Gastroesophageal sphincter (tissue), 4 donors: ENCODE measurements around the gene KRTAP17-1. TPM values are rescaled to one million over a fixed set of nuclear protein-coding genes. Genes with fewer than 3 reads are reported as not detected.

Source experiments
- ATAC-seq: fragments of 150-250 bp; one replicate; pipeline ENCODE4 v1.9.1; 2016; ENCODE audit warnings: mild to moderate bottlenecking, moderate library complexity
- H3K27ac ChIP-seq, 4 donors: fragments of 200-600 bp; sonication (generic) in 3 of 4; 1 replicate in 3 of 4; 2 replicates in 1 of 4; pipeline ENCODE4 v1.5.1; 2016 to 2019
- H3K27me3 ChIP-seq: fragments of 200-600 bp; sonication (generic); one replicate; pipeline ENCODE4 v1.5.1; 2019
- H3K36me3 ChIP-seq, 2 donors: fragments of 200-600 bp; sonication (generic); one replicate each; pipeline ENCODE4 v1.5.1; 2019; ENCODE audit warnings: control low read depth in 1 of 2
- H3K4me1 ChIP-seq, 3 donors: fragments of 200-600 bp; sonication (generic); 1 replicate in 2 of 3; 2 replicates in 1 of 3; pipeline ENCODE4 v1.5.1; 2016 to 2019; ENCODE audit warnings: control low read depth in 2 of 3
- H3K4me3 ChIP-seq, 2 donors: fragments of 200-600 bp; sonication (generic); one replicate each; pipeline ENCODE4 v1.5.1; 2019; ENCODE audit warnings: mild to moderate bottlenecking in 1 of 2, moderate library complexity in 1 of 2
- H3K9me3 ChIP-seq, 3 donors: fragments of 200-600 bp; sonication (generic); one replicate each; pipeline ENCODE4 v1.5.1; 2017 to 2019; ENCODE audit warnings: control low read depth in 2 of 3
- CTCF ChIP-seq, 4 experiments: fragments of 200-600 bp in 2 of 4; fragments of 450-650 bp in 2 of 4; sonication (generic) in 1 of 4; IDR thresholded peaks; one replicate each; pipeline ENCODE4 v1.5.1; 2017 to 2019; ENCODE audit warnings: antibody characterized with exemption in 4 of 4, mild to moderate bottlenecking in 2 of 4, moderate library complexity in 2 of 4
- EP300 ChIP-seq: sonication (generic); formaldehyde crosslinking; IDR thresholded peaks from one replicate; pipeline ENCODE4 v1.6.1; 2017; ENCODE audit warnings: antibody characterized with exemption, mild to moderate bottlenecking
- POLR2A ChIP-seq, 2 donors: fragments of 450-650 bp; IDR thresholded peaks; one replicate each; pipeline ENCODE4 v1.6.1; 2017; ENCODE audit warnings: antibody characterized with exemption in 2 of 2, mild to moderate bottlenecking in 2 of 2, moderate library complexity in 1 of 2
- POLR2AphosphoS5 ChIP-seq: sonication (generic); formaldehyde crosslinking; IDR thresholded peaks from one replicate; pipeline ENCODE4 v1.6.1; 2017; ENCODE audit warnings: antibody characterized with exemption
- WGBS, 2 donors: methylation state at CpG; one replicate each; pipeline ENCODE4 v1.1.5; 2018; ENCODE audit warnings: low coverage in 1 of 2; 5-methylcytosine and 5-hydroxymethylcytosine counted together
- total RNA-seq, 4 donors: library from RNA; depleted of rRNA; stranded (reverse); fragments of >200 nt; gene quantifications; one replicate each; pipeline ENCODE4 v1.1.0, GENCODE V29; 2016

KRTAP17-1 gene
- total RNA-seq, 4 donors from 2014 or later, result not detected

GRCh38 chr17:41301916-41302901 is 13.3 kb downstream of the KRTAP17-1 start, which contains the start of gene KRTAP29-1:
Gene KRTAP29-1 (minus strand): TSS chr17:41302851. CDS start chr17:41302851, 0 bp downstream.
- WGBS, 2 donors, result 63 to 67% methylated on average over 4 to 7 of the region's 11 CpGs
- Histone ChIP-seq H3K27me3 (peaks cover 11% of the 10 kb centered on the region), H3K4me1 (no peaks in the 10 kb centered on the region), H3K4me3 (no peak within 1 kb of the TSS), H3K9me3 (no peaks in the 10 kb centered on the region), H3K27ac (no peak within 1 kb of the TSS), H3K36me3 (no peaks in the 10 kb centered on the region)
- TF ChIP-seq POLR2A (IDR thresholded peaks at IDR 0.05), result no peak
- no peak for TF ChIP-seq EP300
- no peak for TF ChIP-seq POLR2AphosphoS5
- TF ChIP-seq CTCF (IDR thresholded peaks at IDR 0.05), result no peak
- no peak for ATAC-seq

- WGBS, 2 donors, result 40 to 71% methylated on average over 1 to 5 of the region's 5 CpGs
- no peak for ATAC-seq
- no peak overlapping the region for H3K27ac ChIP-seq
Observed at GRCh38 chr17:41301204-41301790, 14.2 kb downstream of the KRTAP17-1 start.

GRCh38 chr17:41298458-41299135 is 16.9 kb downstream of the KRTAP17-1 start:
- Histone ChIP-seq H3K4me3 (no peak overlapping the region), H3K4me1 (no peaks in the 10 kb centered on the region), H3K27me3 (peaks cover 11% of the 10 kb centered on the region), H3K9me3 (no peaks in the 10 kb centered on the region), H3K36me3 (no peaks in the 10 kb centered on the region), H3K27ac (no peak overlapping the region)
- 86 to 95% methylated on average over 11 to 19 of the region's 20 CpGs for WGBS, 2 donors
- TF ChIP-seq POLR2A (IDR thresholded peaks at IDR 0.05) (no peak), EP300 (no peak), POLR2AphosphoS5 (no peak), CTCF (IDR thresholded peaks at IDR 0.05) (no peak)
- no peak for ATAC-seq

More at GRCh38 chr17:41301204-41301790, 14.2 kb downstream of the KRTAP17-1 start:
- TF ChIP-seq POLR2AphosphoS5, result no peak
- TF ChIP-seq POLR2A (IDR thresholded peaks at IDR 0.05), result no peak
- TF ChIP-seq EP300, result no peak
- no peak for TF ChIP-seq CTCF (IDR thresholded peaks at IDR 0.05)
- H3K27me3 ChIP-seq, result peaks cover 11% of the 10 kb centered on the region
- no peaks in the 10 kb centered on the region for H3K9me3 ChIP-seq
- H3K4me1 ChIP-seq, result no peaks in the 10 kb centered on the region
- no peaks in the 10 kb centered on the region for H3K36me3 ChIP-seq
- no peak overlapping the region for H3K4me3 ChIP-seq

GRCh38 chr17:41296846-41297245 is 18.7 kb downstream of the KRTAP17-1 start:
- WGBS, 2 donors, result 26 to 45% methylated on average over 1 of the region's 1 CpG
- H3K9me3 ChIP-seq, result no peaks in the 10 kb centered on the region
- no peak for ATAC-seq

More at GRCh38 chr17:41296846-41297245, 18.7 kb downstream of the KRTAP17-1 start:
- Histone ChIP-seq H3K4me1 (no peaks in the 10 kb centered on the region), H3K4me3 (no peak overlapping the region), H3K27ac (no peak overlapping the region), H3K27me3 (peaks cover 23% of the 10 kb centered on the region), H3K36me3 (no peaks in the 10 kb centered on the region)
- TF ChIP-seq EP300 (no peak), POLR2AphosphoS5 (no peak), POLR2A (IDR thresholded peaks at IDR 0.05) (no peak), CTCF (IDR thresholded peaks at IDR 0.05) (no peak)
